Upper lobe of left lung (tissue), 6 donors: Measurements from ENCODE around the gene GCC1. TPM values are rescaled to one million over a fixed set of nuclear protein-coding genes. Genes with fewer than 3 reads are reported as not detected.
A peak's percentile ranks its signal among the peaks of the same experiment; 100 is the strongest.

Experiments used
- ATAC-seq, 2 donors: fragments of 200-7000 bp; cut with Tn5 transposase; one replicate each; pipeline ENCODE4 v1.9.1; 2022; ENCODE audit warnings: mild to moderate bottlenecking in 2 of 2, moderate library complexity in 2 of 2; ENCODE audit not compliant: low FRiP score in 2 of 2
- DNase-seq, 2 donors: peaks; one replicate each; pipeline ENCODE4 v3.0.0-alpha.2; 2019 to 2020
- H3K27ac ChIP-seq, 4 donors: fragments of 200-600 bp; sonication (generic); one replicate each; pipeline ENCODE4 v1.5.1; 2016 to 2019
- H3K27me3 ChIP-seq, 4 donors: fragments of 200-600 bp; sonication (generic); one replicate each; pipeline ENCODE4 v1.5.1; 2017 to 2019
- H3K36me3 ChIP-seq, 4 donors: fragments of 200-600 bp; sonication (generic); one replicate each; pipeline ENCODE4 v1.5.1; 2016 to 2019
- H3K4me1 ChIP-seq, 4 donors: fragments of 200-600 bp; sonication (generic); one replicate each; pipeline ENCODE4 v1.5.1; 2018 to 2019
- H3K4me3 ChIP-seq, 4 donors: fragments of 200-600 bp; sonication (generic); one replicate each; pipeline ENCODE4 v1.5.1; 2017 to 2019; ENCODE audit warnings: mild to moderate bottlenecking in 2 of 4, moderate library complexity in 1 of 4
- H3K9me3 ChIP-seq, 4 donors: fragments of 200-600 bp; sonication (generic); one replicate each; pipeline ENCODE4 v1.5.1; 2018 to 2019
- EP300 ChIP-seq, 4 donors: sonication (generic); formaldehyde crosslinking; IDR thresholded peaks; one replicate each; pipeline ENCODE4 v1.5.1; 2017; ENCODE audit warnings: antibody characterized with exemption in 4 of 4, control low read depth in 2 of 4
- POLR2A ChIP-seq, 4 donors: fragments of 450-650 bp; IDR thresholded peaks; one replicate each; pipeline ENCODE4 v1.5.1; 2016 to 2017; ENCODE audit warnings: antibody characterized with exemption in 4 of 4, mild to moderate bottlenecking in 2 of 4
- POLR2AphosphoS5 ChIP-seq, 2 donors: sonication (generic); formaldehyde crosslinking; IDR thresholded peaks; one replicate each; pipeline ENCODE4 v1.5.1; 2017; ENCODE audit warnings: antibody characterized with exemption in 2 of 2
- WGBS, 2 donors: methylation state at CpG; one replicate each; pipeline ENCODE4 v1.1.5; 2017 to 2018; 5-methylcytosine and 5-hydroxymethylcytosine counted together
- total RNA-seq, 6 donors: library from RNA; depleted of rRNA in 4 of 6; stranded (reverse); fragments of >200 nt in 4 of 6; gene quantifications; one replicate each; pipeline versions ENCODE4 v1.1.0 to v1.2.1, GENCODE V29; 2016 to 2021
- TF ChIP-seq, protein P1 (sequence below), 6 experiments: fragments of 450-650 bp in 4 of 6; fragments of 200-600 bp in 2 of 6; sonication (generic) in 2 of 6; IDR thresholded peaks; one replicate each; pipeline ENCODE4 v1.5.1; 2016 to 2019; ENCODE audit warnings: antibody characterized with exemption in 6 of 6
- donor health status: DM: no; HTN: no; CAD: no; lungs with moderate emphysema.
- donor health status: DM: no; HTN: yes; CAD: no; lungs with severe emphysema.

The GCC1 gene
- total RNA-seq, 6 donors from 2014 or later: 12.6 to 19.5 (median 17.4) TPM

DNA sequence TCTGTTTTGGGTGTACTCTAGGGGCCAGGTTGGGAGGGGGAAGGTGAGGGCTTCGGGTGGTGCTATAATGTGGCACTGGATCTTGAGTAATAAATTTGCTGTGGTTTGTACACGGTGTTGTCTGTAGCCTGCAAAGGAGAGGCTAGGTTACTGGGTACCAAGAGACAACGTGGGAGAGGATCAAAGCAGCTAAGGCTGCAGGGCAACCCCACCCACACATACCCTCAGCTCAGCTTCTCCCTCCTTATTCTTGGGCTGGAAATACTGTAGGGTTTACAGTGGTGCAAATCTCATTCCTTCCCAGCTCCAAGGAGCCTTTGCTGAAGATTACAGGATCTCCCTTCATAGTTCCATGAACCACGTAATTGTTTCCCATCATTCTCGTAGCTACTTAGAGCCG lies 6.2 kb upstream of the GCC1 start:
- Histone ChIP-seq H3K9me3 (no peaks in the 10 kb centered on the region), H3K4me1 (peaks cover 14 to 24% (median 17%) of the 10 kb centered on the region in 4 donors), H3K27ac (no peak overlapping the region), H3K4me3 (no peak overlapping the region), H3K36me3 (peaks cover 9 to 27% (median 20%) of the 10 kb centered on the region in 4 donors), H3K27me3 (no peaks in the 10 kb centered on the region)
- TF ChIP-seq EP300 (IDR thresholded peaks at IDR 0.05) (no peak), POLR2A (IDR thresholded peaks at IDR 0.05) (no peak)
- no peak for ATAC-seq
- DNase-seq: no peak
- 85 to 91% methylated on average over 6 of the region's 6 CpGs for WGBS, 2 donors

DNA sequence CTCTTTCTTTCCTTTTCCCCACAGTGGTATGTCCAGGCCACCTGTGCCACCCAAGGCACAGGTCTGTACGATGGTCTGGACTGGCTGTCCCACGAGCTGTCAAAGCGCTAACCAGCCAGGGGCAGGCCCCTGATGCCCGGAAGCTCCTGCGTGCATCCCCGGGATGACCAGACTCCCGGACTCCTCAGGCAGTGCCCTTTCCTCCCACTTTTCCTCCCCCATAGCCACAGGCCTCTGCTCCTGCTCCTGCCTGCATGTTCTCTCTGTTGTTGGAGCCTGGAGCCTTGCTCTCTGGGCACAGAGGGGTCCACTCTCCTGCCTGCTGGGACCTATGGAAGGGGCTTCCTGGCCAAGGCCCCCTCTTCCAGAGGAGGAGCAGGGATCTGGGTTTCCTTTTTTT lies 5.8 kb upstream of the GCC1 start:
- WGBS, 2 donors: 97 to 100% methylated on average over 6 to 7 of the region's 7 CpGs
- Histone ChIP-seq H3K4me1 (peaks cover 14 to 24% (median 17%) of the 10 kb centered on the region in 4 donors), H3K27ac (no peak overlapping the region), H3K4me3 (no peak overlapping the region), H3K9me3 (no peaks in the 10 kb centered on the region), H3K27me3 (no peaks in the 10 kb centered on the region), H3K36me3 (peaks cover 9 to 27% (median 20%) of the 10 kb centered on the region in 4 donors)
- TF ChIP-seq POLR2A (IDR thresholded peaks at IDR 0.05) (no peak), POLR2AphosphoS5 (IDR thresholded peaks at IDR 0.05) (no peak), EP300 (IDR thresholded peaks at IDR 0.05) (no peak)
- TF ChIP-seq, protein P1, sequence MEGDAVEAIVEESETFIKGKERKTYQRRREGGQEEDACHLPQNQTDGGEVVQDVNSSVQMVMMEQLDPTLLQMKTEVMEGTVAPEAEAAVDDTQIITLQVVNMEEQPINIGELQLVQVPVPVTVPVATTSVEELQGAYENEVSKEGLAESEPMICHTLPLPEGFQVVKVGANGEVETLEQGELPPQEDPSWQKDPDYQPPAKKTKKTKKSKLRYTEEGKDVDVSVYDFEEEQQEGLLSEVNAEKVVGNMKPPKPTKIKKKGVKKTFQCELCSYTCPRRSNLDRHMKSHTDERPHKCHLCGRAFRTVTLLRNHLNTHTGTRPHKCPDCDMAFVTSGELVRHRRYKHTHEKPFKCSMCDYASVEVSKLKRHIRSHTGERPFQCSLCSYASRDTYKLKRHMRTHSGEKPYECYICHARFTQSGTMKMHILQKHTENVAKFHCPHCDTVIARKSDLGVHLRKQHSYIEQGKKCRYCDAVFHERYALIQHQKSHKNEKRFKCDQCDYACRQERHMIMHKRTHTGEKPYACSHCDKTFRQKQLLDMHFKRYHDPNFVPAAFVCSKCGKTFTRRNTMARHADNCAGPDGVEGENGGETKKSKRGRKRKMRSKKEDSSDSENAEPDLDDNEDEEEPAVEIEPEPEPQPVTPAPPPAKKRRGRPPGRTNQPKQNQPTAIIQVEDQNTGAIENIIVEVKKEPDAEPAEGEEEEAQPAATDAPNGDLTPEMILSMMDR (IDR thresholded peaks at IDR 0.05): no peak
- no peak for DNase-seq
- no peak for ATAC-seq

DNA sequence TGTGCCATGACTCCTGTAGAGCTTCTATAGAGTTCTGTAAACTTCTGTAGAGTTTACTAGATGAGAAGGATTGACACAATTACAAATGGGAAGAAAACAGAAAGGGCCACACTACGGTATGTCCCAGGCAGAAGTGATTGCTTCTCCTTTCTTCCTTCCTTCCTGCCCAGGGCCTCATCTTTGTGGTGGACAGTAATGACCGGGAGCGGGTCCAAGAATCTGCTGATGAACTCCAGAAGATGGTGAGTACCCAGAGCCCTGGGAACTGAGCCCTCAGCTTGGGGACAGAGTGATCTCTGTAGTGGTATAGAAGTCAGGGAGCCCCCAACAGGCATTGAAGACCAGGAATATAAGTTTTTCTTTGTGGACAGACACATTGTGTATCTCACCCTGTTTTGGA lies 4.5 kb upstream of the GCC1 start:
- Histone ChIP-seq H3K4me1 (peaks cover 16 to 31% (median 18%) of the 10 kb centered on the region in 4 donors), H3K27ac (peak overlapping the region in 1 of 4 donors; percentile 95), H3K36me3 (peaks cover 9 to 27% (median 20%) of the 10 kb centered on the region in 4 donors), H3K9me3 (no peaks in the 10 kb centered on the region), H3K4me3 (no peak overlapping the region), H3K27me3 (no peaks in the 10 kb centered on the region)
- 54 to 69% methylated on average over 3 of the region's 3 CpGs for WGBS, 2 donors
- TF ChIP-seq, protein P1 (IDR thresholded peaks at IDR 0.05): no peak
- TF ChIP-seq POLR2AphosphoS5 (IDR thresholded peaks at IDR 0.05) (no peak), EP300 (IDR thresholded peaks at IDR 0.05) (no peak), POLR2A (IDR thresholded peaks at IDR 0.05) (no peak)
- DNase-seq (no peak), ATAC-seq (no peak)

DNA sequence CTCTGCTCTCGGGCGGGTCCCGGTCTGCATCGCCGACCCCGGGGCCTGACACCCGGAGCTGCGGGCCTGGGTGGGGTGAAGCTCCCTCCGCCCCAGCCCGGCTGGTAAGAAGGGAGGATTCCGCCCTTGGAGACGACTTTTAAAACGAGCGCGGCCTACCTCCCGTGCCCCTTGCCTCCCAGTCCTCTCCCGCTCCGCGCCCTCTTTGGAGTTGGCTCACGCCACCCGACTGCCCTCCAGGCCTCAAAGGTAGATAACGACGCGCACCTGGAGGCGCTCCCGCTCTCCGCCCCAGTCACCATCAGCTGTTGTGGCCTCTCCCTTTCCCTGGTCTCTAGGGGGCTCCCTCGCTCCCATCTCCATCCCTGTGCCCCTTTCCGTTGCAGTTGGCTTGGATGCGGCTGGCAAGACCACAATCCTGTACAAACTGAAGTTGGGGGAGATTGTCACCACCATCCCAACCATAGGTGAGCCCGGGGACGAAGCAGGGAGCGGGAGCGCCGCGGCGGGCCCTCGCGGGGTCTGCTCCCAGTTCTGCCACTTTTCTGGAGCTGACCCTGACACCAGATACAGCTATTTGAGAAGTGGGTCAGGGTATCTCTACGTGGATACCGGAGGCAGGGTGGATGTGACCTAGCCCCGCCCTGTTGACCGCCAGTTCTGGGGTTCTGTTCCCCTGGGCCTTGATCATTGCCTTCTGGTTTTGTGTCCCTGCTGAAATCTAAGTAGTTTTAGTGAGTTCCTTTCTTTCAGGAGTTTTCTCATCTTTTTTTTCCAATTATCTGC lies 3.5 kb upstream of the GCC1 start:
- Histone ChIP-seq H3K4me1 (peaks cover 26 to 41% (median 28%) of the 10 kb centered on the region in 4 donors), H3K27me3 (no peaks in the 10 kb centered on the region), H3K9me3 (no peaks in the 10 kb centered on the region), H3K27ac (peak overlapping the region; percentile 87 to 95 (median 92)), H3K36me3 (peaks cover 9 to 27% (median 20%) of the 10 kb centered on the region in 4 donors), H3K4me3 (peak overlapping the region; percentile 90 to 99 (median 95))
- DNase-seq: peak; percentile 70 to 85
- peak in 1 of 2 donors; percentile 18 for ATAC-seq
- 11 to 35% methylated on average over 5 to 43 of the region's 43 CpGs for WGBS, 2 donors
- no peak for TF ChIP-seq EP300 (IDR thresholded peaks at IDR 0.05)
- TF ChIP-seq, protein P1 (IDR thresholded peaks at IDR 0.05): peak in 3 of 6 experiments; percentile 8 to 30 (median 20)

DNA sequence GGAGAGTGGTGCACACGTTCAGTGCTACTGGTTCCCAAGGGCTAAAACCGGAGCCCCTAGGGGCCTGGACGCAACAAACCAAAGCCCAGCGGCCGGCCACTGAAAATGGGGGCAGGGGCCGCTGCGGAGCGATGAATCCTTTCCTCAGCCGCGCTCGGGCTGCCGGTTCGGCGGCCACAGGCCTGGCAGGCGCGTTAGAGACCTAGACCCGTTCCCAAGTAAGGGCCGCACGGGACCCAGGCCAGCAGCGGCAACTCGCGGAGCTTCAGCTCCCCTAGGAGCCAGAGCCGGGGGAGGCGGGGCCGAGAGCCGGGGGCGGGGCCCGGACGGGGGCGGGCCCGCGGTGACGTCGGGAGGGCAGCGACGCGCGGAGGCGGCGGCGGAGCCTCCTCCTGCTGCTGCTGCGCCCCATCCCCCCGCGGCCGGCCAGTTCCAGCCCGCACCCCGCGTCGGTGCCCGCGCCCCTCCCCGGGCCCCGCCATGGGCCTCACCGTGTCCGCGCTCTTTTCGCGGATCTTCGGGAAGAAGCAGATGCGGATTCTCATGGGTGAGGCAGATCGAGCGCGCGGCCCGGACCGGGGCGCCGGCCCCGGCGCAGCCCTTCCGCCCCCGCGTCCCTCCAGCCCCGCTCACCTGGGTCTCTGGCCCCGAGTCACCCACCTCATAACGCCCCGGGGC lies 2.8 kb upstream of the GCC1 start, which contains the start of gene ARF5:
Gene ARF5 (plus strand): TSS at position 393 of the 678 bp plus-strand sequence. CDS start 88 bp downstream, at position 481.
- TF ChIP-seq, protein P1 (IDR thresholded peaks at IDR 0.05): no peak
- TF ChIP-seq POLR2A (IDR thresholded peaks at IDR 0.05): peak in 1 of 4 donors; percentile 76
- TF ChIP-seq EP300 (IDR thresholded peaks at IDR 0.05): peak in 1 of 4 donors; percentile 18
- peak; percentile 71 to 74 for TF ChIP-seq POLR2AphosphoS5 (IDR thresholded peaks at IDR 0.05)
- WGBS, 2 donors: 1% methylated on average over 40 of the region's 77 CpGs; no CpG with 5 or more reads in 1 of the 2 donors
- peaks cover 33 to 49% (median 35%) of the 10 kb centered on the region in 4 donors for H3K4me1 ChIP-seq
- H3K9me3 ChIP-seq: no peaks in the 10 kb centered on the region
- H3K27me3 ChIP-seq: no peaks in the 10 kb centered on the region
- H3K4me3 ChIP-seq: peak within 1 kb of the TSS; percentile 90 to 99 (median 95)
- peak within 1 kb of the TSS; percentile 87 to 95 (median 92) for H3K27ac ChIP-seq
- H3K36me3 ChIP-seq: peaks cover 9 to 27% (median 19%) of the 10 kb centered on the region in 4 donors
- DNase-seq (peak; percentile 89 to 99), ATAC-seq (peak; percentile 88 to 96)
